Hepatocyte (in vitro differentiated cells): Measurements from ENCODE around the gene BBS9.

Source experiments
- EZH2 ChIP-seq: fragments of 200-600 bp; sonication (generic); IDR thresholded peaks from 2 replicates; pipeline ENCODE4 v1.6.1; 2016; ENCODE audit warnings: antibody characterized with exemption, mild to moderate bottlenecking, borderline replicate concordance
- EZH2phosphoT487 ChIP-seq: fragments of 200-600 bp; sonication (generic); IDR thresholded peaks from one replicate; pipeline ENCODE4 v1.6.1; 2018; ENCODE audit warnings: antibody characterized with exemption, mild to moderate bottlenecking, low read depth, moderate library complexity; ENCODE audit not compliant: unreplicated experiment, severe bottlenecking
- TF ChIP-seq, protein P1 (sequence below): fragments of 200-600 bp; sonication (generic); IDR thresholded peaks from 2 replicates; pipeline ENCODE4 v1.5.1; 2016; ENCODE audit warnings: antibody characterized with exemption, mild to moderate bottlenecking; ENCODE audit not compliant: poor library complexity

DNA sequence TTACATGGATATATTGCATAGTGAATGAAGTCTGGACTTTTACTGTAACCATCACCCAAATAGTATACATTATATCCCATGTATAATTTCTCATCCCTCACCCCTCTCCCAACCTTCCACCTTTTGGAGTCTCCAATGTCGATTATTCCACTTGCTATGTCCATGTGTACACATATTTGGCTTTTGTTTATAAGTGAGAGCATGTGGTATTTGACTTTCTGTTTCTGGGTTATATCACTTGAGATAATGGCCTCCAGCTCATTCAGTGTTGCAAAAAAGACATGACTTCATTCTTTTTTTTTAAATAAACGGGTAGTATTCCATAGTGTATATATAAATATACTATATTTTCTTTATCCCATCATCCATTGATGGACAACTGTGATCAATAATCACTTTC lies 487.4 kb downstream of the BBS9 start:
- TF ChIP-seq EZH2 (no peak), EZH2phosphoT487 (no peak)
- TF ChIP-seq, protein P1, sequence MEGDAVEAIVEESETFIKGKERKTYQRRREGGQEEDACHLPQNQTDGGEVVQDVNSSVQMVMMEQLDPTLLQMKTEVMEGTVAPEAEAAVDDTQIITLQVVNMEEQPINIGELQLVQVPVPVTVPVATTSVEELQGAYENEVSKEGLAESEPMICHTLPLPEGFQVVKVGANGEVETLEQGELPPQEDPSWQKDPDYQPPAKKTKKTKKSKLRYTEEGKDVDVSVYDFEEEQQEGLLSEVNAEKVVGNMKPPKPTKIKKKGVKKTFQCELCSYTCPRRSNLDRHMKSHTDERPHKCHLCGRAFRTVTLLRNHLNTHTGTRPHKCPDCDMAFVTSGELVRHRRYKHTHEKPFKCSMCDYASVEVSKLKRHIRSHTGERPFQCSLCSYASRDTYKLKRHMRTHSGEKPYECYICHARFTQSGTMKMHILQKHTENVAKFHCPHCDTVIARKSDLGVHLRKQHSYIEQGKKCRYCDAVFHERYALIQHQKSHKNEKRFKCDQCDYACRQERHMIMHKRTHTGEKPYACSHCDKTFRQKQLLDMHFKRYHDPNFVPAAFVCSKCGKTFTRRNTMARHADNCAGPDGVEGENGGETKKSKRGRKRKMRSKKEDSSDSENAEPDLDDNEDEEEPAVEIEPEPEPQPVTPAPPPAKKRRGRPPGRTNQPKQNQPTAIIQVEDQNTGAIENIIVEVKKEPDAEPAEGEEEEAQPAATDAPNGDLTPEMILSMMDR: no peak
